HepG2 (cell line): ENCODE measurements around the gene CCK. TPM values are rescaled to one million over a fixed set of nuclear protein-coding genes. Genes with fewer than 3 reads are reported as not detected.

ENCODE experiments used
- ATAC-seq: fragments of 200-7000 bp; cut with Tn5 transposase; 3 replicates; pipeline ENCODE4 v1.9.1; 2020; ENCODE audit warnings: mild to moderate bottlenecking, moderate library complexity
- BruUV-seq: library from RNA; stranded (reverse); fragments of 400-500 nt; replicated peaks from 2 replicates; lab custom pipeline; 2021; lab: Mats Ljungman, UMichigan
- CTCF ChIA-PET: fragments of 300-600 bp; formaldehyde crosslinking; extraction: SDS; loops from one replicate; lab custom pipeline; 2021; ENCODE audit warnings: low total read pairs, inconsistent platforms, low intra/inter-chr PET ratio; lab: Yijun Ruan, JAX
- POLR2A ChIA-PET: fragments of 350-600 bp; sonication (Branson Sonifier 250); formaldehyde crosslinking; loops from one replicate; lab custom pipeline; 2020; ENCODE audit warnings: antibody characterized with exemption, inconsistent platforms; lab: Yijun Ruan, JAX
- DNase-seq: peaks from one replicate; pipeline ENCODE4 v3.0.0-alpha.2; 2015; ENCODE audit warnings: low spot score
- FAIRE-seq: peaks from 3 replicates; lab custom pipeline; 2011; peaks lifted over from hg19 to GRCh38; lab: Jason Lieb, UNC
- H2AFZ ChIP-seq: one replicate; pipeline ENCODE4 v1.6.1; 2011; ENCODE audit warnings: low read length, inconsistent platforms
- H3K27ac ChIP-seq: fragments of 300-600 bp; 3 replicates; pipeline ENCODE4 v1.8.0; 2011; ENCODE audit warnings: mixed run types, mild to moderate bottlenecking, mixed read lengths, low read length, inconsistent platforms; ENCODE audit not compliant: insufficient read depth; ENCODE audit errors: extremely low read length
- H3K27me3 ChIP-seq, 2 experiments: fragments of 200-600 bp in 1 of 2; 2 replicates in 1 of 2; 3 replicates in 1 of 2; pipeline versions ENCODE4 v1.6.0 to v1.8.0; 2011; ENCODE audit warnings: low read length in 2 of 2, mild to moderate bottlenecking in 2 of 2, moderate library complexity in 2 of 2, inconsistent platforms in 1 of 2; ENCODE audit not compliant: insufficient read depth in 2 of 2, control insufficient read depth in 1 of 2
- H3K36me3 ChIP-seq, 2 experiments: fragments of 200-600 bp in 1 of 2; replicated peaks in 1 of 2; 2 replicates in 1 of 2; 3 replicates in 1 of 2; pipeline versions ENCODE4 v1.5.1 to v1.8.0; 2011; ENCODE audit warnings: low read length in 2 of 2, inconsistent platforms in 1 of 2; ENCODE audit not compliant: insufficient read depth in 2 of 2, control insufficient read depth in 1 of 2
- H3K4me1 ChIP-seq: 2 replicates; pipeline ENCODE4 v1.5.1; 2012; ENCODE audit warnings: low read length, inconsistent platforms; ENCODE audit not compliant: insufficient read depth
- H3K4me2 ChIP-seq: 2 replicates; pipeline ENCODE4 v1.6.0; 2011; ENCODE audit warnings: low read depth, low read length, inconsistent platforms
- H3K4me3 ChIP-seq, 3 experiments: fragments of 200-600 bp in 1 of 3; sonication (generic), shearing (Covaris generic) in 1 of 3; replicated peaks in 1 of 3; 2 replicates each; pipeline ENCODE4 v1.5.1; 2011 to 2016; ENCODE audit warnings: low read length in 3 of 3, inconsistent platforms in 2 of 3, low read depth in 2 of 3, mild to moderate bottlenecking in 2 of 3, control low read depth in 1 of 3, mixed read lengths in 1 of 3; ENCODE audit not compliant: insufficient read depth in 1 of 3
- H3K79me2 ChIP-seq: one replicate; pipeline ENCODE4 v1.6.1; 2011; ENCODE audit warnings: low read length, inconsistent platforms; ENCODE audit not compliant: insufficient read depth
- H3K9ac ChIP-seq: 2 replicates; pipeline ENCODE4 v1.6.0; 2011; ENCODE audit warnings: mild to moderate bottlenecking, low read depth, low read length, inconsistent platforms; ENCODE audit not compliant: insufficient read depth
- H3K9me3 ChIP-seq: 2 replicates; pipeline ENCODE4 v1.5.1; 2012; ENCODE audit warnings: mild to moderate bottlenecking, low read length
- H4K20me1 ChIP-seq: 2 replicates; pipeline ENCODE4 v1.6.0; 2011; ENCODE audit warnings: inconsistent platforms, mild to moderate bottlenecking, low read length, moderate library complexity; ENCODE audit not compliant: insufficient read depth
- ARHGAP35 ChIP-seq: sonication (generic); formaldehyde crosslinking; IDR thresholded peaks from 2 replicates; pipeline ENCODE4 v1.9.0; 2022; ENCODE audit warnings: mild to moderate bottlenecking, inconsistent platforms, moderate library complexity, missing genetic modification reagents, borderline replicate concordance
- EEA1 ChIP-seq: sonication (generic); formaldehyde crosslinking; IDR thresholded peaks from 2 replicates; pipeline ENCODE4 v1.5.1; 2020; ENCODE audit warnings: mild to moderate bottlenecking, missing genetic modification reagents, borderline replicate concordance
- NFE2L1 ChIP-seq: sonication (generic); formaldehyde crosslinking; IDR thresholded peaks from 2 replicates; pipeline ENCODE4 v1.4.0; 2020; ENCODE audit warnings: missing genetic modification reagents, mild to moderate bottlenecking, borderline replicate concordance
- ZFP82 ChIP-seq: sonication (generic); formaldehyde crosslinking; IDR thresholded peaks from 2 replicates; pipeline ENCODE4 v1.5.1; 2020; ENCODE audit warnings: mild to moderate bottlenecking, missing genetic modification reagents, borderline replicate concordance
- ZNF75D ChIP-seq: sonication (generic); formaldehyde crosslinking; IDR thresholded peaks from 2 replicates; pipeline ENCODE4 v1.8.1; 2023; ENCODE audit warnings: missing genetic modification reagents, mild to moderate bottlenecking, borderline replicate concordance
- WGBS: methylation state at CpG from one replicate; pipeline ENCODE4 v1.1.6; 2017; ENCODE audit warnings: low lambda C conversion rate; 5-methylcytosine and 5-hydroxymethylcytosine counted together
- in situ Hi-C: cut with HindIII; loops from 2 replicates; pipeline ENCODE4 v1.10.0; 2017; ENCODE audit warnings: low pct_unique_long_range_greater_than_20kb; ENCODE audit not compliant: extremely low pct_ligation_motif_present
- intact Hi-C: fragments of 100-400 bp; cut with micrococcal nuclease; formaldehyde crosslinking; loops from one replicate; pipeline ENCODE4 v1.10.0; 2022; ENCODE audit not compliant: unreplicated experiment
- polyA plus RNA-seq, 8 experiments: library from polyadenylated mRNA; depleted of rRNA in 3 of 8; stranded (reverse) in 7 of 8; unstranded in 1 of 8; fragments of >200 nt; fragmentation: Illumina TruSeq in 4 of 8; extraction: Trizol in 4 of 8; gene quantifications; 2 replicates each; pipeline versions ENCODE4 v1.2.1 to v1.2.3, GENCODE V29; 2011 to 2016; ENCODE audit warnings: low read depth in 4 of 8, missing spikeins in 1 of 8, mixed read lengths in 1 of 8; ENCODE audit not compliant: insufficient read depth in 1 of 8
- total RNA-seq, 5 experiments: library from RNA; depleted of rRNA; stranded (reverse); fragments of >200 nt; fragmentation: Illumina TruSeq; extraction: Trizol; gene quantifications; 2 replicates each; pipeline ENCODE4 v1.2.3, GENCODE V29; 2016; ENCODE audit warnings: low read depth in 1 of 5
- TF ChIP-seq, protein P1 (sequence below), 2 experiments: fragments of 450-650 bp in 1 of 2; sonication (generic) in 1 of 2; formaldehyde crosslinking in 1 of 2; IDR thresholded peaks; 2 replicates each; pipeline versions ENCODE4 v1.6.1 to v1.8.0; 2016 to 2022; ENCODE audit warnings: antibody characterized with exemption in 1 of 2, mild to moderate bottlenecking in 1 of 2, missing genetic modification reagents in 1 of 2
- TF ChIP-seq, protein P2 (sequence below), 2 experiments: sonication (generic) in 1 of 2; formaldehyde crosslinking in 1 of 2; IDR thresholded peaks; 2 replicates each; pipeline versions ENCODE4 v1.6.1 to v1.9.0; 2014 to 2022; ENCODE audit warnings: antibody characterized with exemption in 1 of 2, borderline replicate concordance in 1 of 2, inconsistent platforms in 1 of 2, low read depth in 1 of 2, missing genetic modification reagents in 1 of 2

The CCK gene
- total and polyA plus RNA-seq, 2 of the 13 experiments (the other 11 are each of a cell fraction or from before 2014, with no cell fraction given), result not detected

DNA sequence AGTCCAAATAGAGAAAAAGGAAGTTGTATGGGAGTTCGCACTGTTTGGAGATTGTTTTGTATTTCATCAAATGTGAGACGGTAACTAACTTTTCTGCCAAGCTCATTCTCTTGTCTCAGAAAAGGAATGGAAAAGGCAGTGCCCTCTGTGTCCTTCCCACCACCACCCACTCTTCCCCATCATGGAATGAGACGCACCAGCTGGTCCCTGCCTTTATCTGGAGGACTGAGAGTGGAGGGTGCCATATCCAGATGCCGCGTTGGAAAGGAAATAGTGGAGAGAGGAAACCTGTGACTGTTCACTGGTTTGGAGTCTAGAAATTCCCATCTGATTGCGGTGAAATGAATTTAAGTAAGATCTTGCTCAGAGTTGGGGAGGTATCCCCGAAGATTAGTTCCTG, 3.7 kb upstream of the CCK start:
- BruUV-seq, result no TSS peak
- no peaks in the 10 kb centered on the region for H3K36me3 ChIP-seq
- CTCF ChIA-PET, result no interaction called here
- H3K79me2 ChIP-seq, result no peaks in the 10 kb centered on the region
- DNase-seq (no peak), ATAC-seq (no peak), FAIRE-seq (no peak)
- H3K9ac ChIP-seq, result no peak overlapping the region
- 67% methylated on average over 7 of the region's 7 CpGs for WGBS
- H3K27ac ChIP-seq, result no peak overlapping the region
- no peaks in the 10 kb centered on the region for H4K20me1 ChIP-seq
- H3K4me2 ChIP-seq, result no peak overlapping the region
- no peak overlapping the region for H2AFZ ChIP-seq
- POLR2A ChIA-PET, result no interaction called here
- H3K4me1 ChIP-seq, result no peaks in the 10 kb centered on the region
- intact Hi-C loops (no loop called here), in situ Hi-C loops (no loop called here)
- H3K4me3 ChIP-seq, result no peak overlapping the region
- H3K9me3 ChIP-seq, result no peaks in the 10 kb centered on the region
- H3K27me3 ChIP-seq, result peaks cover 5 to 14% of the 10 kb centered on the region in 2 experiments; a peak in 3 of 5 replicates
- TF ChIP-seq ARHGAP35 (CRISPR knock-in tag) (no peak), ZFP82 (CRISPR knock-in tag) (no peak), NFE2L1 (no peak), ZNF75D (no peak), EEA1 (CRISPR knock-in tag) (no peak)
- TF ChIP-seq, protein P1, sequence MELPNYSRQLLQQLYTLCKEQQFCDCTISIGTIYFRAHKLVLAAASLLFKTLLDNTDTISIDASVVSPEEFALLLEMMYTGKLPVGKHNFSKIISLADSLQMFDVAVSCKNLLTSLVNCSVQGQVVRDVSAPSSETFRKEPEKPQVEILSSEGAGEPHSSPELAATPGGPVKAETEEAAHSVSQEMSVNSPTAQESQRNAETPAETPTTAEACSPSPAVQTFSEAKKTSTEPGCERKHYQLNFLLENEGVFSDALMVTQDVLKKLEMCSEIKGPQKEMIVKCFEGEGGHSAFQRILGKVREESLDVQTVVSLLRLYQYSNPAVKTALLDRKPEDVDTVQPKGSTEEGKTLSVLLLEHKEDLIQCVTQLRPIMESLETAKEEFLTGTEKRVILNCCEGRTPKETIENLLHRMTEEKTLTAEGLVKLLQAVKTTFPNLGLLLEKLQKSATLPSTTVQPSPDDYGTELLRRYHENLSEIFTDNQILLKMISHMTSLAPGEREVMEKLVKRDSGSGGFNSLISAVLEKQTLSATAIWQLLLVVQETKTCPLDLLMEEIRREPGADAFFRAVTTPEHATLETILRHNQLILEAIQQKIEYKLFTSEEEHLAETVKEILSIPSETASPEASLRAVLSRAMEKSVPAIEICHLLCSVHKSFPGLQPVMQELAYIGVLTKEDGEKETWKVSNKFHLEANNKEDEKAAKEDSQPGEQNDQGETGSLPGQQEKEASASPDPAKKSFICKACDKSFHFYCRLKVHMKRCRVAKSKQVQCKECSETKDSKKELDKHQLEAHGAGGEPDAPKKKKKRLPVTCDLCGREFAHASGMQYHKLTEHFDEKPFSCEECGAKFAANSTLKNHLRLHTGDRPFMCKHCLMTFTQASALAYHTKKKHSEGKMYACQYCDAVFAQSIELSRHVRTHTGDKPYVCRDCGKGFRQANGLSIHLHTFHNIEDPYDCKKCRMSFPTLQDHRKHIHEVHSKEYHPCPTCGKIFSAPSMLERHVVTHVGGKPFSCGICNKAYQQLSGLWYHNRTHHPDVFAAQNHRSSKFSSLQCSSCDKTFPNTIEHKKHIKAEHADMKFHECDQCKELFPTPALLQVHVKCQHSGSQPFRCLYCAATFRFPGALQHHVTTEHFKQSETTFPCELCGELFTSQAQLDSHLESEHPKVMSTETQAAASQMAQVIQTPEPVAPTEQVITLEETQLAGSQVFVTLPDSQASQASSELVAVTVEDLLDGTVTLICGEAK (IDR thresholded peaks at IDR 0.05), result no peak
- TF ChIP-seq, protein P1 (CRISPR knock-in tag; IDR thresholded peaks at IDR 0.05), result no peak
- TF ChIP-seq, protein P2, sequence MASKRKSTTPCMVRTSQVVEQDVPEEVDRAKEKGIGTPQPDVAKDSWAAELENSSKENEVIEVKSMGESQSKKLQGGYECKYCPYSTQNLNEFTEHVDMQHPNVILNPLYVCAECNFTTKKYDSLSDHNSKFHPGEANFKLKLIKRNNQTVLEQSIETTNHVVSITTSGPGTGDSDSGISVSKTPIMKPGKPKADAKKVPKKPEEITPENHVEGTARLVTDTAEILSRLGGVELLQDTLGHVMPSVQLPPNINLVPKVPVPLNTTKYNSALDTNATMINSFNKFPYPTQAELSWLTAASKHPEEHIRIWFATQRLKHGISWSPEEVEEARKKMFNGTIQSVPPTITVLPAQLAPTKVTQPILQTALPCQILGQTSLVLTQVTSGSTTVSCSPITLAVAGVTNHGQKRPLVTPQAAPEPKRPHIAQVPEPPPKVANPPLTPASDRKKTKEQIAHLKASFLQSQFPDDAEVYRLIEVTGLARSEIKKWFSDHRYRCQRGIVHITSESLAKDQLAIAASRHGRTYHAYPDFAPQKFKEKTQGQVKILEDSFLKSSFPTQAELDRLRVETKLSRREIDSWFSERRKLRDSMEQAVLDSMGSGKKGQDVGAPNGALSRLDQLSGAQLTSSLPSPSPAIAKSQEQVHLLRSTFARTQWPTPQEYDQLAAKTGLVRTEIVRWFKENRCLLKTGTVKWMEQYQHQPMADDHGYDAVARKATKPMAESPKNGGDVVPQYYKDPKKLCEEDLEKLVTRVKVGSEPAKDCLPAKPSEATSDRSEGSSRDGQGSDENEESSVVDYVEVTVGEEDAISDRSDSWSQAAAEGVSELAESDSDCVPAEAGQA (IDR thresholded peaks at IDR 0.05; ENCODE audit: low read depth), result no peak
- TF ChIP-seq, protein P2 (CRISPR knock-in tag; IDR thresholded peaks at IDR 0.05; ENCODE audit: borderline replicate concordance), result no peak
